ENCODE measurements around the gene NHSL2.

GRCh38 chrX:71993371-71993770 lies 82.7 kb downstream of the NHSL2 start:
- TF ChIP-seq CTCF (IDR thresholded peaks at IDR 0.05), result no peak
- TF ChIP-seq POLR2A (IDR thresholded peaks at IDR 0.05; ENCODE audit: low read depth), result no peak

Measured in esophagus muscularis mucosa (tissue), 3 donors.